NCI-H2029 treated with DMSO at 0.1 percent for 48 hours (cell line): ENCODE results near the gene CYP19A1.

Experiments used
- DNase-seq: peaks from one replicate; lab custom pipeline; 2025; lab: John Stamatoyannopoulos, UW

CYP19A1 gene

GRCh38 chr15:51359981-51360380 is 21.6 kb upstream of the CYP19A1 start:
- no peak for DNase-seq

GRCh38 chr15:51356983-51357382 is 18.6 kb upstream of the CYP19A1 start:
- DNase-seq: no peak

- DNase-seq: no peak
Measured at GRCh38 chr15:51356147-51356546, 17.8 kb upstream of the CYP19A1 start.

GRCh38 chr15:51355096-51355495 is 16.7 kb upstream of the CYP19A1 start:
- no peak for DNase-seq

GRCh38 chr15:51353976-51354375 is 15.6 kb upstream of the CYP19A1 start:
- DNase-seq: no peak

- DNase-seq: no peak
Measured at GRCh38 chr15:51350723-51351122, 12.3 kb upstream of the CYP19A1 start.

- DNase-seq: no peak
Measured at GRCh38 chr15:51349156-51349844, 10.9 kb upstream of the CYP19A1 start.

- no peak for DNase-seq
Measured at GRCh38 chr15:51348688-51349087, 10.3 kb upstream of the CYP19A1 start.

GRCh38 chr15:51346136-51346535 is 7.7 kb upstream of the CYP19A1 start:
- no peak for DNase-seq

GRCh38 chr15:51343466-51343865 is 5.1 kb upstream of the CYP19A1 start:
- DNase-seq: no peak

- no peak for DNase-seq
Measured at GRCh38 chr15:51342227-51342999, 4.0 kb upstream of the CYP19A1 start.

GRCh38 chr15:51341366-51342226 is 3.2 kb upstream of the CYP19A1 start, which contains the start of gene GLDN:
Gene GLDN (plus strand): TSS chr15:51341655. CDS start chr15:51341685, 30 bp downstream.
- DNase-seq: no peak

- no peak for DNase-seq
Measured at GRCh38 chr15:51335538-51336410, 2.6 kb downstream of the CYP19A1 start.

GRCh38 chr15:51335087-51335486 is 3.3 kb downstream of the CYP19A1 start:
- DNase-seq: no peak

- peak; percentile 23 for DNase-seq
Measured at GRCh38 chr15:51334011-51334451, 4.4 kb downstream of the CYP19A1 start.

GRCh38 chr15:51333571-51333970 is 4.8 kb downstream of the CYP19A1 start:
- DNase-seq: no peak

GRCh38 chr15:51332206-51333147 is 5.9 kb downstream of the CYP19A1 start:
- DNase-seq: no peak

- no peak for DNase-seq
Measured at GRCh38 chr15:51331141-51331540, 7.3 kb downstream of the CYP19A1 start.

GRCh38 chr15:51328926-51329325 is 9.5 kb downstream of the CYP19A1 start:
- no peak for DNase-seq

GRCh38 chr15:51327081-51327480 is 11.3 kb downstream of the CYP19A1 start:
- no peak for DNase-seq
